ENCODE data around the gene TNKS1BP1.
"Not testable (repeated sequence)": the region's sequence is repeated elsewhere in the genome, so short reads cannot be mapped to it uniquely, and the experiment has no call there.

Gene TNKS1BP1

GRCh38 chr11:57354699-57355098 lies 29.9 kb upstream of the TNKS1BP1 start:
- DNase-seq (ENCODE audit: low read depth): no peak

DNA sequence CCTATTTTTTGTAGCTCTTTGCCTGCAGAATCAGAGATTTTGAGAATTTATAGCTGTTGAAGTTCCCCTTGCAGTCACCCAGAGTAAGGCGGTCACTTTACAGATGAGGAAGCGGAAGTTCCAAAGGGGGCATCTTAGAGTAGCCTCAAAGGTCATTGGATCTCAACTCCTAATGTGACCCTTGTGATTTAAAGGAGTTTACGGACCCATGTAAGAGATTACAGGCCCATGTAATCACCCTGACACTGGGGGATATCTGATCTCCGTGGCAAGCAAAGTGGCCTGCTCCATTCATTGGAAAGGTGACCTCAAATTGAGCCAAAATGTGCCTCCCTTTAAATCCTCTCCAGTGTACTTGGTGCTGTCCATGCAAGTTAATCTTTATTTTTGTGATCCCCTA lies 29.1 kb upstream of the TNKS1BP1 start:
- no peak for DNase-seq (ENCODE audit: low read depth)

DNA sequence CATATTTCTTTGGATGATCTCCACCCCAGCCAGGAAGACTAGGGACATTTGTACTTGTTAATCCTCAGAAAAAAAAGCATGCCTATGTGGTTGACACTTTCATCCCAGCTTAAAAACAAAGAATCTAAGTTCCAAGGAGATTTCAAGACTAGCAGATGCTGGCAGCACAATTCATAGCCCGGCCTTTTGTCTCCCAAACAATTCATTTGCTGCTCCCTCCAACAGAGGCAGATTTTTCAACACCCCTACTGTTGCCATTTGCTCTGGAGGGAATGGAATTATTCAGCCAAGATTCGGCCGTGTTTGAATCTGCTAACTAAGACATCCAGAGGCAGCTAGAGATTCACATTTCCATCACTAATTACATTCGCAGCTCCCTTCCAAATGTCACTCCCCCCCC lies 28.7 kb upstream of the TNKS1BP1 start:
- DNase-seq (ENCODE audit: low read depth): no peak

DNA sequence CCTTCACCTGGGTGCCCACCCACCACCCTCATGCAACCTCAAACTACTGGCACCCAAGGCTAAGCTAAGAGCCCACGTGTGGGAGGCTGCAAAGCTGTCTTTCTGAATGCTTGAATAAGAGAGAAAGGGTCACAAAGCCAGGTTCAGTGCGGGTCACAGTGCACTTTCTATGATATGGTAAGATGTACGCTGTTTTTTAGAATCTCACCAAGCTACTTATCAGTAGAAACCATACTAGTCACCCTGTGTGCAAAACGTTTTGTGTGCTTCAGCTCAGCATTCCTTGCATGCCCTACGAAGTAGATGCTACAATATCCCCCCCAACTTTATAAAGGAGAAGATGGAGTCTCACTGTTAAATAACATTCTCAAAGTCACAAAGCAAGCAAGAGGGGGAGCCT lies 28.3 kb upstream of the TNKS1BP1 start:
- DNase-seq (ENCODE audit: low read depth): no peak

DNA sequence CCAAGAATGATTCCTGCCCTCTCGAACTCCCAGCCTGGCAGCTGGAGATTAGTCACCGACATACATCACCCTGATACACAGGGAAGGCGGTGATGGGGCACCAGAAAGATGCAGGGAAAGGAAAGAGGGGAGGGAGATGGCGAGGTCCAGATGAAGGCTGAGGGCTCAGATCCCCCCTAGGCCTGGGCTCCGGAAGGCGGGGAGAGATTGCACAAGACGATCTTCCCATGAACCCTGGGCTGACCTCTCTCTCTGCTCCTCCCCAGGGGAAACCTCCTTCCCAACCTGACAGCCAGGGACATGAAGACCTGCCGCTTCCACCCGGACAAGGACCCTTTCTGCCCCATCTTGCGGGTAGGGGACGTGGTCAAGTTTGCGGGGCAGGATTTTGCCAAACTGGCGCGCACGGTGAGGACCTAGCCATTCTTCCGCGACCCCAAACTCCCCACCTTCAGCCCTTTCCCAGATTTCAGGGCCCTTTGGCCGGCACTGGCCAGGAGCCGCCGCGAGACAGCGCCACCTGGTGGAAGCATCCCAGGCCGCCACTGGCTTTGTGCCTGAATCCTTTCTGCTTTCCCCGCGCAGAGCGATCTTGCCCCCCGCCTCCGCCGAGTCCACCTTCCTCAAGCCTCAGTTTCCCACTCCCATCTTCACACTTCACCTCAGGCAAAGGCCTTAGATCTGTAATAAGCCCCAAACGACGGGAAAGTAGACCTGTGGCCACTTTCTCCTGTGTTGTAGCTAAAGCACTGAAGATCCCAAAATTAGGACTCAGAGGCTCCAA lies 24.9 kb upstream of the TNKS1BP1 start:
- DNase-seq (ENCODE audit: low read depth): peak; percentile 52

DNA sequence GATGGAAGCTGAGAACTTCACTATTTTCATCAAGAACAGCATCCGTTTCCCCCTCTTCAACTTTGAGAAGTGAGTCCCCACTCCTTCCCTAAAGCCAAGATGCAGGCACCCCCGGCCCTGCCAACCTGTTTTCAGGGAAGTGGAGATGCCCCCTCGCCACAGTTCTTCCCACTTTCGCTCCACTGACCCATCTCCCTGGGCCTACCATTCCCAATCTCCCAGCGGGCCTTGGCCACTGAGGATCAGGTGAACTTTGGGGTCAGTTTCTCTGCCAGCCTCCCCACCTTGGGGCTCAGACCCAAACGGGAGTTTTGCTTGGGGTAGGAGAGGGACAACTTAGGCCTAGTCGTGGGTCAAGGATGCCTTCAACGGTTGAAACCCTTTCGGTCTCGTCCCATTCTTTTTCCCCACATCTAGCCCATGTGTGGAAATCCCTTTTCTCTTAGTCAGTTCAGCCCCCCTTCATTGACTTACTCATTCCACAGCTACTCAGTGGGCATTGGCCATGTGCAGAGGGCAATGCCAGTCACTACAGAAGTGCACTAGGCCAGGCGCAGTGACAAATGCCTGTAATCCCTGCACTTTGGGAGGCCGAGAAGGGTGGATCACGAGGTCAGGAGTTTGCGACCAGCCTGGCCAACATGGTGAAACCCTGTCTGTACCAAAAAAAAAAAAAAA lies 24.0 kb upstream of the TNKS1BP1 start:
- no peak for DNase-seq (ENCODE audit: low read depth)

- no peak for DNase-seq (ENCODE audit: low read depth)
Measured at GRCh38 chr11:57348052-57348451, 23.3 kb upstream of the TNKS1BP1 start.

DNA sequence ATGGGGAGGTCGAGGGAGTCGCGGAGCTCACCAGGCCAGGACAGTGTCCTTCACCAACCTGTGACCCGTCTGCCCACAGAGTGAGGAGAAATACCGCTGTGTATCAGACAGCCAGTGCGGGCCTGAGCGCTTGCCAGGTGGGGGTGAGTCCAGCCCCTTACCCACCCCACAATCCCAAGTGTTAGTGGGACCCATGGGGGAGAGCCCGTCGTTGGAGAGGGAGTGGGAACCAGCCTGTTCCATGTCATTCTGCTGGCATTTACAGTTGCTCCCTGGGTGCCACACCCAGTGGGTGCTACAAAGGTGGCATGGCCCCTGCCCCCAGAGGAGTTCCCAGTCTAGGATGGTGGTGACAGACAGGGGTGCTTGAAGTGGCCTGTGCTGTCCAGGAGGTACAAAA lies 22.6 kb upstream of the TNKS1BP1 start:
- DNase-seq (ENCODE audit: low read depth): no peak

DNA sequence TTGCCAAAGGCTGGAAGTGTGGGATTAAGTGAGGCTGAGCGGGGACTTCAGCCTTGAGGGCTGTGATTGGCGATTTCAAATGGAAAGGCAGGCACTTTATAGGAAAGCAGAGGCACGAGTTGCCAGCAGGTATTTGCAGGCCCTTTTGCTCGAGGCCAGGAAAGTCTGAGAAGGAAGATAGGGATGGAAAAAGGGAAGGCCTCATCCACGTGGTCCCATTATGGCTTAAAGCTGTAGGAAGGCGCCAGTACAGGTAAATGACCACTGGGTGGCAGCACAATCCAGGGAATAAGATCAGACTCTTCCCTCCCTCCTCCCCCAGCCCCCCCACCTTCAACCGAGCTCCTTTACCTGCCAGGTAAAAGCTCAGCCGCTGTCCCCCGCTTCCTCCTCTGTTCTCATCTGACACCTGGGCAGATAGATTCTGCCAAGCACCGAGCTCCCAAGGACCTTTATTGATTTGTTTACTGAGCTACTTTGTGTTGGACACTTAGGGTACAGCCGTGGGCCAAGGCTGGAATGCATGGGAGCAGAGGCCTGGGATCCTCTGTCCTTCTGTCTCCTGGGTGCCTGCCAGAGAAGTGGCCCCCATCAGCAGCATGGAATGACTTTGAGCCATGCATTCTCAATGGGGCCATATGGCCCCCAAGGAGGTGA lies 20.9 kb upstream of the TNKS1BP1 start:
- DNase-seq (ENCODE audit: low read depth): peak; percentile 43

GRCh38 chr11:57344826-57345225 lies 20.1 kb upstream of the TNKS1BP1 start:
- no peak for DNase-seq (ENCODE audit: low read depth)

DNA sequence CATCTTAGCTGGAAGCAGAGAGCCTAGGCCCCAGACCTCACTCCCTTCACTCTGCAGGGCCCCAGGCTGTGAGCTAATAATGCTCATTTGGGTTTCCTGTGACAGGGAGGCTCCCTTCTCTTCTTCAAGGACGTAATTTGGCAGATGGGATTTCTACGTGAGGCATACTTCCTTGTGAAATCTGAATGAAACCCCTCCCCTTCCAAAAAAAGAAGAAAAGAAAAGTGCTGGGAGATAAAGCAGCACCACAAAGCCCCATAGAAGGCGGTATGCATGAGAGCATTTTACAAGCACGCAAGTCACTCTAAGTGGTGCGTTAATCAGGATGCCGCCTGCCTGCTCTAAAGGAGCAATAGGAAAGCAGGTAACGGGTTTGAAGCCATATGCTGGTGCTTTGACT lies 19.1 kb upstream of the TNKS1BP1 start:
- no peak for DNase-seq (ENCODE audit: low read depth)

GRCh38 chr11:57342702-57343101 lies 17.9 kb upstream of the TNKS1BP1 start:
- no peak for DNase-seq (ENCODE audit: low read depth)

DNA sequence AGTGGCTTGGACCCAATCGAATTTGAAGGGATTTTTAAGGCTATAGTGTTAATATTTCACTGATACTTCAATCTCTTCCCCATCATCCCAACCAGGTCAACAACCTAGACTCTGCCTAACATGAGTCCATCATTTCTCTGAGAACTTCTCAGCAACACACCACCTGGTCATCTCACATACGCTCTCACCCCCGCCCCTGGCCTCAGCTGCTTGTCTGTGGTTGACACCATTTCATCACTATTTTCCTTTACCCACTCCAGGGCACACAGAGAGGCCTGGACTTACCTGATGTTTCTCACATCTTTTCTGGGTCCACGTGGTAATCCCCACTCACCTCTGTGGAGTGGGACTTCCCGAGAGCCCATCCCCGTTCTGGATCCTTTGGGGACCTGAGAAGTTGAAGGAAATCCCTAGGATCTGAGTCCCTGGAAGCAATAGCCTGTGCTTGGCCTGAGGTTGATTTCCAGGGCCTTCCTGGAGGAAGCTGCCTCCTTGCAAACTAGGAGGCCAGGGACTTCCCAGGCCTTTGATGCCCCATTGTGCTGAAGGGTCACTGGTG lies 16.6 kb upstream of the TNKS1BP1 start:
- DNase-seq (ENCODE audit: low read depth): no peak

DNA sequence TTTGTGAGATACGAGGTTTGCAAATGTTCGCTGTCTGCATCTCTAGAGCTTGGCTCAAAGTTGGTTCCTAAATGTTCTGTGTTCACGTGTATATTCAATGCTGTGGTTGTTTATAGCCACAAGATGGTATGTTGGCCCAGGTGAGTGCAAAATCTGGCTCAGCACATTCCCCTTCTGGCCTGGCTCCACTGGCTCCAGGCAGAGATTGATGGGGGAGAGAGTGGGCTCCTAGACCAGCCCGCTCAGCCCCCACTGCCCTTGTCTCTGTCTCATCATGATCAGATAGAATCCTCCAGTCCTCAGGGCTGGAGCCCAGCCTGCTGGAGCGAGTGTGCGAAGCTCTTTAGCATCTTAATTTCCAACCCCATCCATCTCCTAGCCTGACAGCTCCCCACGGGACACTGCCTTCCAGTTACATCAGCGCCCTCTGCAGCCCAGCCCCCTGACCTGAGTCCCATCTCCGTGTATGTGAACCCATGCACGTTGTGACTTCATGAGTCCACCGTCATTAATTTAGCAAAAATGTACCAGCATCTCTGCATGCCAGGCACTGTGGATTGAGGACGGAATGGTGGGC lies 15.4 kb upstream of the TNKS1BP1 start:
- no peak for DNase-seq (ENCODE audit: low read depth)

- no peak for DNase-seq (ENCODE audit: low read depth)
Measured at GRCh38 chr11:57339328-57339727, 14.6 kb upstream of the TNKS1BP1 start.

- DNase-seq (ENCODE audit: low read depth): no peak
Measured at GRCh38 chr11:57338142-57338541, 13.4 kb upstream of the TNKS1BP1 start, which contains the start of gene P2RX3. Gene P2RX3, plus strand, starts transcription at chr11:57338352. Its CDS starts 199 bp downstream, at chr11:57338551.

DNA sequence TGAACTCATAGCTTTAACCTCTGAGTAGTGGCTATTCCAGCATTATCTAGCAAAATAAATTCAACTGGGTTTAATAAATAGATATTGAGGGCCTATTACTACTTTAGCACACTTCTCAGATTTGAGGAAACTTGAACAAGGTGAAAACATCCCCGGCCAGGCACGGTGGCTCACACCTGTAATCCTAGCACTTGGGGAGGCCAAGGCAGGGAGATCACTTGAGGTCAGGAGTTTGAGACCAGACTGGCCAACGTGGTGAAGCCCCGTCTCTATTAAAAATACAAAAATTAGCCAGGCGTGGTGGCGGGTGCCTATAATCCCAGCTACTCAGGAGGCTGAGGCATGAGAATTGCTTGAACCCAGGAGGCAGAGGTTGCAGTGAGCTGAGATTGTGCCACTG lies 12.1 kb upstream of the TNKS1BP1 start:
- not testable (repeated sequence) for DNase-seq (ENCODE audit: low read depth)

GRCh38 chr11:57336111-57336666 lies 11.4 kb upstream of the TNKS1BP1 start:
- no peak for DNase-seq (ENCODE audit: low read depth)

- peak; percentile 76 for DNase-seq (ENCODE audit: low read depth)
Measured at GRCh38 chr11:57335343-57336110, 10.8 kb upstream of the TNKS1BP1 start, which contains the start of gene SSRP1. Gene SSRP1, minus strand, starts transcription at chr11:57335892. Its CDS starts 771 bp downstream, at chr11:57335121.

- DNase-seq (ENCODE audit: low read depth): no peak
Measured at GRCh38 chr11:57335023-57335342, 10.2 kb upstream of the TNKS1BP1 start.

- no peak for DNase-seq (ENCODE audit: low read depth)
Measured at GRCh38 chr11:57332694-57333440, 8.1 kb upstream of the TNKS1BP1 start.

Measured in activated T-helper 1 cell treated with Interleukin-2 at 50 U/mL for 16 hours (primary cell).